Measurements from ENCODE around the gene TACR2. TPM values are rescaled to one million over a fixed set of nuclear protein-coding genes. Genes with fewer than 3 reads are reported as not detected.
A peak's percentile ranks its signal among the peaks of the same experiment; 100 is the strongest.

The TACR2 gene
- total and polyA plus RNA-seq, 2 of the 13 experiments (the other 11 are each of a cell fraction or from before 2014, with no cell fraction given), result 0.04 TPM; not detected in 1

GRCh38 chr10:69446650-69447151, 30.0 kb upstream of the TACR2 start (continued):
- TF ChIP-seq SKIL (CRISPR knock-in tag; IDR thresholded peaks at IDR 0.05; ENCODE audit: borderline replicate concordance) (no peak), ZNF205 (CRISPR knock-in tag; IDR thresholded peaks at IDR 0.05) (no peak), ZNF737 (CRISPR knock-in tag; IDR thresholded peaks at IDR 0.05; ENCODE audit: borderline replicate concordance) (no peak), HINFP (CRISPR knock-in tag; IDR thresholded peaks at IDR 0.05; ENCODE audit: low read depth) (no peak), SOX13 (IDR thresholded peaks at IDR 0.05) (no peak), SOX13 (CRISPR knock-in tag; conservative IDR thresholded peaks at IDR 0.05 in 1 of 2, IDR thresholded peaks at IDR 0.05 in 1 of 2) (peak in 1 of 2 experiments; percentile 55; a peak in 2 of 4 replicates), FOXM1 (CRISPR knock-in tag; IDR thresholded peaks at IDR 0.05) (no peak), ELF1 (CRISPR knock-in tag; IDR thresholded peaks at IDR 0.05) (no peak), TBX2 (CRISPR knock-in tag; IDR thresholded peaks at IDR 0.05; ENCODE audit: borderline replicate concordance) (no peak), KLF9 (CRISPR knock-in tag; IDR thresholded peaks at IDR 0.05; ENCODE audit: low read depth) (no peak), LRRFIP1 (CRISPR knock-in tag; conservative IDR thresholded peaks at IDR 0.05) (no peak), DNMT1 (CRISPR knock-in tag; IDR thresholded peaks at IDR 0.05) (no peak), SNAPC4 (CRISPR knock-in tag; IDR thresholded peaks at IDR 0.05) (no peak), SOX6 (IDR thresholded peaks at IDR 0.05) (no peak), SOX6 (CRISPR knock-in tag; IDR thresholded peaks at IDR 0.05) (peak; percentile 46; the same call in 1 of the 2 replicates), FOSL2 (CRISPR knock-in tag; IDR thresholded peaks at IDR 0.05) (peak; percentile 98), ZNF709 (CRISPR knock-in tag; IDR thresholded peaks at IDR 0.05) (no peak), MTERF4 (CRISPR knock-in tag; IDR thresholded peaks at IDR 0.05) (no peak), NFRKB (IDR thresholded peaks at IDR 0.05) (no peak)

Measured in HepG2 (cell line).